ENCODE measurements around the gene ETS2. TPM values are rescaled to one million over a fixed set of nuclear protein-coding genes. Genes with fewer than 3 reads are reported as not detected.

Gene ETS2
- total and polyA plus RNA-seq, 2 of the 8 experiments (the other 6 are each of a cell fraction or from before 2014, with no cell fraction given): 11.0 to 45.1 TPM

DNA sequence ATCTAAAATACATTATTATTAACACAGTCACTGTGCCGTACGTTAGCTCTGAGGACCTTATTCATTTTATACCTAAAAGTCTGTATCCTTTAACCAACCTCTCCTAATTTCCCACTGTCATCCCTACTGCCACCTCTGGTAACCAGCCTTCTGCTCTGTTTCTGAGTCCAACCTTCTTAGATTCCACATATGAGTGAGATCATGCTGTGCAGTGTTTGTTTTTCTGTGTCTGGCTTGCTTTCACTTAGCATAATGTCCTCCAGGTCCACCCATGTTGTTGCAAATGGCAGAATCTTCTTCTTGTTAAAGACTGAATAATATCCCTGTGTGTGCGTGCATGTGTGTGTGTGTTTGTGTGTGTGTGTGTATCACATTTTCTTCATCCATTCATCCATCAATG, 64.2 kb downstream of the ETS2 start:
- no peak overlapping the region for H3K27ac ChIP-seq (ENCODE audit: low read depth, low read length)
- no peaks in the 10 kb centered on the region for H3K23me2 ChIP-seq (ENCODE audit: low read depth, low read length)
- no peaks in the 10 kb centered on the region for H3K27me3 ChIP-seq (replicated peaks in 1 of 4; ENCODE audit: control insufficient read depth in 3 of 4, extremely low read depth in 1 of 4, insufficient read depth in 3 of 4, low read length in 3 of 4)
- CTCF ChIA-PET (ENCODE audit: partially characterized antibody): no interaction called here
- no peak overlapping the region for H3K18ac ChIP-seq (ENCODE audit: extremely low read depth, low read length)
- no peak overlapping the region for H4K8ac ChIP-seq (ENCODE audit: extremely low read depth, insufficient read depth, low read length)
- H2BK120ac ChIP-seq (replicated peaks; ENCODE audit: low read depth, low read length): no peak overlapping the region
- no peaks in the 10 kb centered on the region for H3K36me3 ChIP-seq (ENCODE audit: control insufficient read depth in 2 of 4, insufficient read depth in 4 of 4, low read length in 3 of 4)
- 0 out of 7 replicates have a peak, but pooled peaks cover 0 to 3% (median 0%) of the 10 kb centered on the region in 4 experiments for H3K4me1 ChIP-seq (replicated peaks in 1 of 4; ENCODE audit: control insufficient read depth in 3 of 4, insufficient read depth in 4 of 4, low read length in 3 of 4)
- no peak overlapping the region for H2BK5ac ChIP-seq (ENCODE audit: low read depth, low read length)
- no peak overlapping the region for H4K5ac ChIP-seq (ENCODE audit: insufficient read length, low read depth, low read length)
- no peak overlapping the region for H3K23ac ChIP-seq (ENCODE audit: insufficient read length)
- no peak overlapping the region for H2AK5ac ChIP-seq (ENCODE audit: low read depth, low read length)
- POLR2A ChIA-PET (ENCODE audit: partially characterized antibody): no interaction called here
- no peak overlapping the region for H2BK15ac ChIP-seq (ENCODE audit: low read length)
- no peak for FAIRE-seq
- H3K9me3 ChIP-seq (ENCODE audit: insufficient read depth in 2 of 2, low read depth in 1 of 2, low read length in 1 of 2): no peaks in the 10 kb centered on the region; a peak in 1 of 4 replicates
- no peak overlapping the region for H3K56ac ChIP-seq (replicated peaks; ENCODE audit: insufficient read length, low read depth, low read length)
- no peaks in the 10 kb centered on the region for H4K20me1 ChIP-seq (replicated peaks in 1 of 2; ENCODE audit: control insufficient read depth in 1 of 2, insufficient read depth in 2 of 2, low read length in 2 of 2)
- TF ChIP-seq PHF8 (conservative IDR thresholded peaks at IDR 0.05; ENCODE audit: low read depth, low read length) (no peak), RBBP5 (IDR thresholded peaks at IDR 0.05; ENCODE audit: borderline replicate concordance, low read depth, low read length) (no peak), KDM1A (IDR thresholded peaks at IDR 0.05; ENCODE audit: borderline replicate concordance, low read length) (no peak), TCF12 (IDR thresholded peaks at IDR 0.05; ENCODE audit: low read depth, low read length) (no peak), KDM5A (IDR thresholded peaks at IDR 0.05; ENCODE audit: low read length) (no peak)
- no peak overlapping the region for H2BK12ac ChIP-seq (ENCODE audit: low read depth, low read length)
- H2AFZ ChIP-seq (ENCODE audit: low read length): no peak overlapping the region
- no peak overlapping the region for H3K14ac ChIP-seq (ENCODE audit: insufficient read length)
- no peak overlapping the region for H3K4me2 ChIP-seq (ENCODE audit: insufficient read depth in 1 of 2, low read depth in 2 of 2, low read length in 2 of 2)
- WGBS, 2 experiments (ENCODE audit: extremely low coverage in 1 of 2, insufficient coverage in 1 of 2, insufficient read length in 1 of 2, insufficient replicate concordance in 2 of 2, low coverage in 1 of 2, low lambda C conversion rate in 2 of 2, missing lambda C conversion rate in 1 of 2): 84% methylated on average over 3 of the region's 3 CpGs; no CpG with 5 or more reads in 1 of the 2 experiments
- no peak overlapping the region for H3K4ac ChIP-seq (replicated peaks; ENCODE audit: insufficient read length, low read depth, low read length)
- no peak overlapping the region for H2BK20ac ChIP-seq (ENCODE audit: low read length)
- no peaks in the 10 kb centered on the region for H3K79me2 ChIP-seq (ENCODE audit: control insufficient read depth in 1 of 2, insufficient read depth in 2 of 2, low read length in 2 of 2)
- no peak overlapping the region for H4K91ac ChIP-seq (replicated peaks; ENCODE audit: insufficient read length, low read length)
- H3K4me3 ChIP-seq (ENCODE audit: extremely low read depth in 1 of 4, insufficient read depth in 2 of 4, low read depth in 3 of 4, low read length in 4 of 4): no peak overlapping the region
- no peak for DNase-seq (ENCODE audit: low read depth in 1 of 2, low spot score in 2 of 2)
- no peak overlapping the region for H3K9ac ChIP-seq (replicated peaks in 1 of 4; ENCODE audit: extremely low read depth in 1 of 4, low read depth in 3 of 4, low read length in 3 of 4)
- H3K79me1 ChIP-seq (ENCODE audit: low read depth, low read length): no peaks in the 10 kb centered on the region
